BJ (cell line): ENCODE results near the gene QSOX1. TPM values are rescaled to one million over a fixed set of nuclear protein-coding genes. Genes with fewer than 3 reads are reported as not detected.

ENCODE experiments used
- CTCF ChIA-PET: fragments of 350-600 bp; formaldehyde crosslinking; extraction: SDS; loops from one replicate; lab custom pipeline; 2021; ENCODE audit warnings: antibody characterized with exemption, inconsistent platforms; lab: Yijun Ruan, JAX
- POLR2A ChIA-PET: fragments of 300-600 bp; sonication (Branson Sonifier 250); formaldehyde crosslinking; extraction: SDS; loops from one replicate; lab custom pipeline; 2021; ENCODE audit warnings: antibody characterized with exemption; lab: Charles Lee
- DNase-seq: peaks from one replicate; pipeline ENCODE4 v3.0.0-alpha.2; 2011; ENCODE audit warnings: low read depth
- H3K27me3 ChIP-seq: 2 replicates; pipeline ENCODE4 v1.6.0; 2011; ENCODE audit warnings: low read length; ENCODE audit not compliant: control insufficient read depth, insufficient read depth
- H3K36me3 ChIP-seq: 2 replicates; pipeline ENCODE4 v1.5.1; 2011; ENCODE audit warnings: low read length; ENCODE audit not compliant: control insufficient read depth, insufficient read depth
- H3K4me3 ChIP-seq: 2 replicates; pipeline ENCODE4 v1.5.1; 2011; ENCODE audit warnings: low read depth, mild to moderate bottlenecking, control low read depth, low read length
- CTCF ChIP-seq: IDR thresholded peaks from 2 replicates; pipeline ENCODE4 v1.5.1; 2011; ENCODE audit warnings: low read depth, mild to moderate bottlenecking, control low read depth, inconsistent platforms, low read length, moderate library complexity; ENCODE audit not compliant: insufficient read depth
- polyA plus RNA-seq: library from polyadenylated mRNA; depleted of rRNA; stranded (reverse); fragments of >200 nt; gene quantifications from 2 replicates; pipeline ENCODE4 v1.2.3, GENCODE V29; 2011; rRNA removed

QSOX1 gene
- polyA plus RNA-seq, 1 experiment = 503 TPM

DNA sequence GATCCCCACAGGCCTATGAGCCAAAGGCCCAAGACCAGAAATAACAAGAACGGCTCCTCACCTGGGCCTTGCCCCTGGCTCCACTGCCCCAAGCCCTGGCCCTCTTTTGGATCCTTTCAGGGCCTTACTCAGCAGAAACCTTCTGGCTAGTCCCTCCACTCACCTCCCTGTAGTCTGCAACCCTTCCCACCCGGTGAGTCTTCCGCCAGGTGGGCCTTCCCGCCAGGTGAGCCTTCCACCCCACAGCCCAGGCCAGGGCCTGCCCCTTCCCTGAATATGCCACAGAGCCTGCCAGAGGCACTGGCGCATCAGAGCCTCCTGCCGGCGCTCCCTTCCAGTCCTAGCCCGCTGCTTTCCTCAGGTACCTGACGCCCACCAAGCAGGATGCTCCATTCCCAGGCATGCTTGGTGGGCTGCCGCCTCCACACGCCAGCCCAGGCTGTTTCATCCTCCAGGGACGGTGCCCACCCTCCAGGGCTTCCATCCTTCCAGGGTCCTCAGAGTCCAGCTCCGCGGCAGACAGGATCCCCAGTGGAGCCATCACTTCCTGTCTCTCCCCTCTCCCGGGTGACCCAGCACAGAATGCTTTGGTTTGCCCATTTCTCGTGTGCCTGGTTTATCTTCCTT lies 96.3 kb downstream of the QSOX1 start:
- Histone ChIP-seq H3K36me3 (no peaks in the 10 kb centered on the region), H3K4me3 (no peak overlapping the region), H3K27me3 (no peaks in the 10 kb centered on the region; the same call in 1 of the 2 replicates)
- DNase-seq = no peak
- no peak for TF ChIP-seq CTCF
- ChIA-PET POLR2A (no interaction called here), CTCF (interaction anchor here (1.1 to 6.9 kb wide), 8 partner anchors 9 to 230 kb away, joined by 3 to 88 read pairs (median 10); no protein-coding TSS in a partner anchor)

DNA sequence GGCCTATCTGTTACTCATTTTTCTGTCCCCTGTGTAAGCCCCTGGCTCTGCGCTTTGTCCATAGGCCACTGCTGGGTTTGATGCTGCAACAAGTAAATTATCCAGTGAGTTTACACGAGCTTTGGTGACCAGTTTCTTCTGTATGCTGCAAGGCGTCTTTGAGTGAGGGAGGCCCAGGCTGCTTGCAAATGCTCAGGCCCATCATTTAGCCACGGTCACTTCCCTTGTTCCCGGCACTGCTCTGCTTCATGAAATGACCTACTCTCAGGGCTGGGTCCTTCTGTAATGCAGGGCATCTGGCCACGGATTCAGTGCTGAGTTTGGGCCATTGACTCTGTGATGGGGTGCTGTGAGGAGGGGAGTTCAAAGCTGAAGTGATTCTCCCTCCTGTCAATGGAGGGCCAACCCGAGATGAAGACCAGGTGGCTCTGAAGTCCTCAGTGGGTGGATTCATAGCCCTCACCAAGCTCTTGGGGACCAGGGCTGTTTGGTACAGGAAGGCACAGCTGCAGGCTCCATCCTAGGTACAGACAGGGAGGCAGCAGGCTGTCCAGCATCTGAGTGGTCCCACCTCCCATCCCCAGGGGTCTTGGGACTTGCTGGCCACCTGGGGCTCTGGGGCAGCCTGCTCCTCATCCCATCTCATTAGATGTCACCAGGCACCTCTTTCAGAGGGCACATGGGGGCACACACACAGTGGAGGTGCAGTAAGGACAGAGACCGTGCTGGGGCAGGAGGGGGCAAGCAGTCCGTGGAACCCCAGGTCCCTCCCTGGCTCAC lies 97.0 kb downstream of the QSOX1 start:
- CTCF ChIA-PET = interaction anchor here (0.6 to 6.9 kb wide), 17 partner anchors 9 to 237 kb away, joined by 3 to 88 read pairs (median 7); no protein-coding TSS in a partner anchor
- Histone ChIP-seq H3K36me3 (no peaks in the 10 kb centered on the region), H3K4me3 (no peak overlapping the region), H3K27me3 (no peaks in the 10 kb centered on the region; the same call in 1 of the 2 replicates)
- no peak for DNase-seq
- POLR2A ChIA-PET = no interaction called here
- no peak for TF ChIP-seq CTCF

DNA sequence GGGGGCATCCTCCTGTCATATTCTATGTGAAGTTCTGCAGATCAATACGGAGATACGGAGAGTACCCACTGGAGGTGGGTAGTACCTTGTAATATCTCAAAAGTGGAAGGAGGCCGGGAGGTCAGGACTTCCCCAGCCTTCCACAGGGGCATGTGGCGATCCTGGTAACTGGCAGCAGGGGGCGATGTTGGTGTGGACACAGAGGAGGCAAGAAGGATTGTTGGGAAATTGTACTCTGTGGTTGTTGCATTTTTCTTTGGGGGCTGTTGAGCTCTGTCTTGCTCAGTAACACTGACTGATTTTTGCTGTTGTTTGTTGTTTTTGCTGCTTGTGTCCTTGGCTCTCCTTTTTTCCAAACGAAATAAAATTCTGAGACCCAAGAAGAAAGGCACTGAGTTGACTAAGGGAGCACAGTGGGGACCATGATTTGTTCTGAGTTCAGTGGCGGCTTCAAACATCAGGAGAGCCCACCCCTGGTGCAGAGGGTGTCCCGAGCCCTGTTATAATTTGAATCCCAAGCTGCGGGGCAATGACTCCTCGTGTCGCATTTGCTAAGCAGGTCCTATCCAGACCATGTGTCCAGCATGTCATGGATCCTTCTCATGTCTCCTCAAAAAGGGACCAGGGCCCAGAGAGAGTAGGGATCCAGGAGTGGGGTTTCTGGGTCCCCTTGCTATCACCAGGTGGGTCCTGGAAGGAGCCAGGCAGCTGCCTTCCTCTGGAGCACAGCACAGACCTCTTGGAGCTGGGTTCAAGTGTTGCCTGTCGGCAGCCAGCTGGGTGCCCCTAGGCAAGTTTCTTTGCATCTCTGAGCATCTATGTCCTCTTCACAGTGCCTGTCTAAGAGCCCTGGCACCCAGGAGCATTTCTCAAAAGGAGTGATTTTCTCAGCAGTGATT lies 98.2 kb downstream of the QSOX1 start:
- no peak overlapping the region for H3K4me3 ChIP-seq
- ChIA-PET POLR2A (no interaction called here), CTCF (interaction anchor here (0.6 to 6.9 kb wide), 35 partner anchors 8 to 911 kb away, joined by 3 to 88 read pairs (median 4); no protein-coding TSS in a partner anchor)
- TF ChIP-seq CTCF = peak; percentile 88
- no peaks in the 10 kb centered on the region for H3K36me3 ChIP-seq
- no peak for DNase-seq
- H3K27me3 ChIP-seq = no peaks in the 10 kb centered on the region; the same call in 1 of the 2 replicates

Other genes starting within 250 kb of the QSOX1 start
- 5.4 and 9.9 TPM in 2 replicates for gene CEP350, start 200.1 kb upstream of the QSOX1 start, polyA plus RNA-seq
- 0.06 and 0.11 TPM in 2 replicates for gene LHX4, start 75.4 kb downstream of the QSOX1 start, polyA plus RNA-seq